Omental fat pad (tissue), 4 donors: ENCODE measurements around the gene SLC15A3. TPM values are rescaled to one million over a fixed set of nuclear protein-coding genes. Genes with fewer than 3 reads are reported as not detected.

Experiments
- ATAC-seq: fragments of 150-250 bp; one replicate; pipeline ENCODE4 v1.9.1; 2016; ENCODE audit warnings: mild to moderate bottlenecking, moderate library complexity; ENCODE audit not compliant: low FRiP score
- DNase-seq: peaks from one replicate; pipeline ENCODE4 v3.0.0-alpha.2; 2019; ENCODE audit warnings: low spot score
- CTCF ChIP-seq, 3 donors: fragments of 450-650 bp; IDR thresholded peaks; one replicate each; pipeline ENCODE4 v1.5.1; 2016 to 2017; ENCODE audit warnings: antibody characterized with exemption in 3 of 3, mild to moderate bottlenecking in 3 of 3, moderate library complexity in 2 of 3
- total RNA-seq, 4 donors: library from RNA; depleted of rRNA; stranded (reverse); fragments of >200 nt; gene quantifications; one replicate each; pipeline ENCODE4 v1.1.0, GENCODE V29; 2016

Gene SLC15A3
- total RNA-seq, 4 donors from 2014 or later = 17.6 to 56.0 (median 32.3) TPM

GRCh38 chr11:60948250-60948649 is 3.7 kb downstream of the SLC15A3 start:
- no peak for TF ChIP-seq CTCF (IDR thresholded peaks at IDR 0.05)
- ATAC-seq (no peak), DNase-seq (no peak)

DNA sequence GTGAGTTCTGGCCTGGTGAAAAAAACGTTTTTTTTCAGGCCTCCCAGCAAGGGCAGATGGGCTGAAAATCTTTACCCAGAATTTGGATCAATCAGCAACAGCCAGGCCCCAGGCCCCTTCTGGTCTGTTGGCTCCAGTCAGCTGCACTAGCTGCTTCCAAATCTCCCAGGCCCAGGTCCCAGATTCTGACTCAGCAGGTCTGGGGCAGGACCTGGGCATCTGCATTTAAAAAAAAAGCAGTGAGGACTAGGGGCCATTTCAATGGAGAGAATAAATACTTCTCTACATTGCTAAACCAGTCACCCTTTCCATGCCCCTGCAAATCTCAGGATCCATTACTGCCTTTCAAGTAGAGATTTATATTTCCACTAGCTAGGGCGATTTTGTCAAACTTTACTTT is 4.3 kb downstream of the SLC15A3 start:
- no peak for ATAC-seq
- no peak for TF ChIP-seq CTCF (IDR thresholded peaks at IDR 0.05)
- no peak for DNase-seq

DNA sequence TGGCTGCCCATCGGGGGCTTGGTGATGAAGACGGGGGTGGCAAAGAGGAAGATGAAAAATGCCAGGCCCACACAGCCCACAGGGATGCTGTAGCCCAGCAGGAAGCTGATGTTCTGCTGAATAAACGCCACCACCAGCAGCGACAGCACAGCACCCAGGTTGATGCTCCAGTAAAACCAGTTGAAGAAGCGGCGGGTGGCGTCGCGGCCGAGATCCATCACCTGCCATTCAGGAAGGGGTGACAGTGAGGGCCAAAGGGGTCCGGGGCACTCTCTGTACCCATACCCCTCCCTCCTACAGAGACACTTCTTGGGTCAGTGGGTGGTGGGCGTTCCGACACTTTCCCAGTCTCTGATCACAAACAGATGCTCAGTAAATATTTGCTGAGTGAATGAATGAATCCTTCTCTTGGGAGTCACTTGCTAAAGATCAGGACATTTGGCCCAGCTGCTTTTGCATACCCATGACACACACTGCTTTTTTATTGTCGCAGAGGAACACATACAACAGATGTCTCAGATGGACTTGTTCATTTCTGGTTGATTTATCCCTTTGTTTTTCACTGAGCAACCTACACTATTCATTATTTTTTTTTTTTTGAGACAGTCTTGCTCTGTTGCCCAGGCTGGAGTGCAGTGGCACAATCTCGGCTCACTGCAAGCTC is 5.2 kb downstream of the SLC15A3 start:
- no peak for TF ChIP-seq CTCF (IDR thresholded peaks at IDR 0.05)
- DNase-seq (no peak), ATAC-seq (no peak)

- ATAC-seq (no peak), DNase-seq (no peak)
- no peak for TF ChIP-seq CTCF (IDR thresholded peaks at IDR 0.05)
Measured at GRCh38 chr11:60945295-60945667, 6.7 kb downstream of the SLC15A3 start.

DNA sequence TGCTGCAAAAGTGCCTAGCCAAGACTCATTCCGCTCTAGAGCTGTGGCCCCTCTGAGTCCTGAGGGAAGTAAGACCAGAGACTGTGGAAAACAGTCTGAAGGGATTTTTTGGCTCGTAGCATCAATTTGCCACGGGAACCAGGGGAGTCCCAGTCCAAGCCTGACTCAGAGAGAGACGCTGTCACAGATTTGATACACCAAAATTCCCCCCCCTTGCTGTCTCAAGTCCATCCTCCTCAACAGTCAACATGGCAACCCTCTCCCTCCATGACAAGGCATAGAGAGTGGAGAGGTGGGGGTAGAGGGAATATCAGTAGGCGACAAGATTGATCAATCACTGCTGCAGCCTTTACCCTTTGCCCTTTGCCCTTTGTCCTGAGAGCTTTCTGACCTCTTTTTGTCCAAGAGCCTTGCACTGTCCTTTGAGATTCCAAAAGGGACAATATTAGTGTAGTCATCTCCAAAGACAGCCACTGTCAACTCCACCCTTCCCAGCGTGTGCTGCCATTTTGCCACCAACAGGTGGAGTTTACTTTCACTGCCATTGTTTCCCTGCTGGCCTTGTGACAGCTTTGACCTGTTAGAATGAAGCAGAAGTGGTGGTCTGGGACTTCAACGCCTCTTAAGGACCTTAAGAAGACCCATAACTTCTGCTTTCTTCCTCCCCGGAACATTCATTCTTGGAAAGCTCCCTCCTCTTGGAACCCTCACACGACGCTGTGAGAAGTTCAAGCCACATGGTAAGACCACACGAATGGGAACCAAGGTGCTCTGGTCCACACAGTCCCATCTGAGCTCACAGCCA is 7.3 kb downstream of the SLC15A3 start:
- no peak for TF ChIP-seq CTCF (IDR thresholded peaks at IDR 0.05)
- no peak for DNase-seq
- no peak for ATAC-seq

- DNase-seq (no peak), ATAC-seq (no peak)
- no peak for TF ChIP-seq CTCF (IDR thresholded peaks at IDR 0.05)
Measured at GRCh38 chr11:60942970-60943565, 8.9 kb downstream of the SLC15A3 start.
